ENCODE data around the gene DHX36.

- TF ChIP-seq, protein P1, sequence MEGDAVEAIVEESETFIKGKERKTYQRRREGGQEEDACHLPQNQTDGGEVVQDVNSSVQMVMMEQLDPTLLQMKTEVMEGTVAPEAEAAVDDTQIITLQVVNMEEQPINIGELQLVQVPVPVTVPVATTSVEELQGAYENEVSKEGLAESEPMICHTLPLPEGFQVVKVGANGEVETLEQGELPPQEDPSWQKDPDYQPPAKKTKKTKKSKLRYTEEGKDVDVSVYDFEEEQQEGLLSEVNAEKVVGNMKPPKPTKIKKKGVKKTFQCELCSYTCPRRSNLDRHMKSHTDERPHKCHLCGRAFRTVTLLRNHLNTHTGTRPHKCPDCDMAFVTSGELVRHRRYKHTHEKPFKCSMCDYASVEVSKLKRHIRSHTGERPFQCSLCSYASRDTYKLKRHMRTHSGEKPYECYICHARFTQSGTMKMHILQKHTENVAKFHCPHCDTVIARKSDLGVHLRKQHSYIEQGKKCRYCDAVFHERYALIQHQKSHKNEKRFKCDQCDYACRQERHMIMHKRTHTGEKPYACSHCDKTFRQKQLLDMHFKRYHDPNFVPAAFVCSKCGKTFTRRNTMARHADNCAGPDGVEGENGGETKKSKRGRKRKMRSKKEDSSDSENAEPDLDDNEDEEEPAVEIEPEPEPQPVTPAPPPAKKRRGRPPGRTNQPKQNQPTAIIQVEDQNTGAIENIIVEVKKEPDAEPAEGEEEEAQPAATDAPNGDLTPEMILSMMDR (IDR thresholded peaks at IDR 0.05 in 8 of 11, conservative IDR thresholded peaks at IDR 0.05 in 3 of 11), result no peak
- TF ChIP-seq POLR2A (IDR thresholded peaks at IDR 0.05) (no peak), POLR2AphosphoS5 (IDR thresholded peaks at IDR 0.05) (no peak)
These were observed 100.8 kb downstream of the DHX36 start for GRCh38 chr3:154223519-154223918.
